AG09319 (cell line): ENCODE measurements around the gene ACKR2.
"Not testable (repeated sequence)": the region's sequence is repeated elsewhere in the genome, so short reads cannot be mapped to it uniquely, and the experiment has no call there.

Source experiments
- DNase-seq: peaks from one replicate; pipeline ENCODE4 v3.0.0-alpha.2; 2010; ENCODE audit warnings: low read depth; ENCODE audit errors: extremely low read depth
- TF ChIP-seq, protein P1 (sequence below): IDR thresholded peaks from 2 replicates; pipeline ENCODE4 v1.5.1; 2011; ENCODE audit warnings: low read depth, mild to moderate bottlenecking, inconsistent platforms, low read length, moderate library complexity

Gene ACKR2

DNA sequence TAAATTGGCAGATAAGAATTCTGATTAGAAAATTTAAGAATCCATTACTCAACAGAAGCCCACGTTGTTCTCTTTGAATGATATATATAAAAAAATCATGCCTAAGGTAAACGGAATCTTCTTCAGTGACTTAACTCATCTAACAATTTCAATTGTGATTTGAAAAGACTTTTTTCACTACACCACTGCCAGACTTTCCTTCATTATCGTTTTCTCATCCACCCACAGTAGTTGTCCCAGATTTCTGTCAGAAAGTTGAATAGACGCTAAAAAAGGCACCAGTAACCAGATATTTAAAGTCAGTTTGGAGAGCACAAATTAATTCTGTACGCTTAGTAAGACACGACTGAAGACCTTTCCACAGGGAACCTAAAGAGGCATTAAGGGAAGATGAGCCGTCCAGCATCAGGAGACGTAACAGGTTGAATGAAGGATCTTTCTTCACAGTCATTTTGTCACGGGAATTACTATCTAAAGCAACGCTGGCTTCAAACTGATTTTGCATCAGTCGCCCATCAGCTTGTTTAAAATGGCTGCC lies 6.3 kb upstream of the ACKR2 start:
- no peak for DNase-seq
- TF ChIP-seq, protein P1, sequence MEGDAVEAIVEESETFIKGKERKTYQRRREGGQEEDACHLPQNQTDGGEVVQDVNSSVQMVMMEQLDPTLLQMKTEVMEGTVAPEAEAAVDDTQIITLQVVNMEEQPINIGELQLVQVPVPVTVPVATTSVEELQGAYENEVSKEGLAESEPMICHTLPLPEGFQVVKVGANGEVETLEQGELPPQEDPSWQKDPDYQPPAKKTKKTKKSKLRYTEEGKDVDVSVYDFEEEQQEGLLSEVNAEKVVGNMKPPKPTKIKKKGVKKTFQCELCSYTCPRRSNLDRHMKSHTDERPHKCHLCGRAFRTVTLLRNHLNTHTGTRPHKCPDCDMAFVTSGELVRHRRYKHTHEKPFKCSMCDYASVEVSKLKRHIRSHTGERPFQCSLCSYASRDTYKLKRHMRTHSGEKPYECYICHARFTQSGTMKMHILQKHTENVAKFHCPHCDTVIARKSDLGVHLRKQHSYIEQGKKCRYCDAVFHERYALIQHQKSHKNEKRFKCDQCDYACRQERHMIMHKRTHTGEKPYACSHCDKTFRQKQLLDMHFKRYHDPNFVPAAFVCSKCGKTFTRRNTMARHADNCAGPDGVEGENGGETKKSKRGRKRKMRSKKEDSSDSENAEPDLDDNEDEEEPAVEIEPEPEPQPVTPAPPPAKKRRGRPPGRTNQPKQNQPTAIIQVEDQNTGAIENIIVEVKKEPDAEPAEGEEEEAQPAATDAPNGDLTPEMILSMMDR, result no peak

DNA sequence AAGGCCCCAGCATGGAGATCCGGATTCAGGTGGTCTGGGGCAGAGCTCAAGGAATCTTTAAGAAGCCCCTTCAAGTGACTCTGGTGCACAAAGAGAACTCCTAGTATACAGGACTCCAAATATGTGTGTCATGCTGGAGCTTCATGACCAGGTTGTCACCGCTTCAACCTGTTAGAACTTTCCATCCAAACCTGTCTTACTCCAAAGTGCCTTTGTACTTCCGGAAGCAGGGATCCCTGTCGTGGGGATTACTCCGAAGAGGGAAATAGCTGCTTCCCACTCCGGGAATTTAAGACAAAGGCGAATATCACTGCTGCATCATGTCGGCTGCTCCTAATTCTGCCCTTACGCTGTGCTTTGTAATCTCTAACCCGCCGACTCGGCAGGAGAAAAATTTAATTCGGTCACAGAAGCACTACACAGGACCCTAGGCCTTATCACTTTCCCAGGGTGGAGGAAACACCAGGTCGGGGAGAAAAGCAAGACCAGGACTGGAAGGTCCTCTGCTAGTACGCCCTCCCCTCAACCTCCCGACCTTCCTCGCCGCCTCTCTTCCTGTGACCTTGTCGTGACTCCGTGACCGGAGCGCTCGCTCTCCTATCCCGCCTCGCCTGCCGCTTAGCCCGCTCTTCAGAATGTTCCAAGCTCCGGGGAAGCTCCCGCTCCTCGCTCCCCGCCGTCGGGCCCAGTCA lies 5.7 kb upstream of the ACKR2 start:
- no peak for DNase-seq
- TF ChIP-seq, protein P1, result no peak

DNA sequence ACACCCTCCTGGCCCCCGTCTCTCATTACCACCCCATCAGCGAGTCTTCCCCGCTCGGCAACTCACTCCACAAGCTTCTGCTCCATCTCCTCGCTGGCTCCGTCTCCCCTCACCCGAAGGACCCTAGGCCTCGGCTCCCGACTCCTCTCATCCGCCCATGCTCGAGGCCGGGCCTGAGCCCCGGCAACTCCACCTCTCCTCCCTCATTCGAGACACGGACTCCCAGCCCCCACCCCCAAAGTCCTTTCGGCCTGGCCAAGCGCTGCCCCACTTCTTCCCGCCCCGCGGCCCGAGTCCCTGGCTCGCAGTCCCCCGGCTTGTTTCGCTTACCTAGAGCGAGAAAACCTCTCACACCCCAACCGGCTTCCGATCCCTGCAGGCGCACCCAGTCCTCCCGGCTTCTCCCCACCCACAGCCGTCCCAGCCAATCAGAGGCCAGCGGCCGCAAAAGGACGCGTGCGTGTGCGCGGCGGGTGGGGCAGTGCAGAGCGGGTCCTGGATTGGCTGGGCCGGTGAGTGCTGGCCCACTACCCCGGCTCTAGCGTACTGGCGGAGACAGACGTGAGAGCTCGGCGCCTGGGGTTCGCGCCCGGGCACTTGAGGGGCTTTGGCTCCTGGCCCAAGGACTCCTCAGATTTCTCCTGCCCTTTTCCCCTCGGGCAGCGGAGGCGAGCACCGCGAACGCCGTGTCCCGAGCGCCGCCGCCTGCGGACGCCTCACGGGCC lies 5.0 kb upstream of the ACKR2 start, which contains the start of gene HIGD1A:
Gene HIGD1A (minus strand): TSS at position 385 of the 725 bp plus-strand sequence. CDS start 10,237 bp downstream, outside the sequence.
- TF ChIP-seq, protein P1, result no peak
- DNase-seq, result peak; percentile 82

DNA sequence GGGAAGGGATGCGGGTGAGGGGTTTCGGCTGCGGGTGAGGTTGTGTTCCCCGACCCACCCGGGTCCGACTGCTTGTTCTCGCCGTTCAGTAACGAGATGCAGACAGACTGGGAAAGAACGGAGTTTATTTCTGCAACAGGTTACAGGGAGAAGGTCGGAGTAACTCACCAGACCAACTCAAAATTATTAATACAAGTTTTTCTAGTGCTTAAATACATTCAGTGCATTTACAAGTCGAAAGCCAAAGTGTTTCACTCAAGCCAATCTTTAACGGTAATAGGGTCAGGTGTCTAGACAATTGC lies 4.5 kb upstream of the ACKR2 start:
- TF ChIP-seq, protein P1, result no peak
- no peak for DNase-seq

DNA sequence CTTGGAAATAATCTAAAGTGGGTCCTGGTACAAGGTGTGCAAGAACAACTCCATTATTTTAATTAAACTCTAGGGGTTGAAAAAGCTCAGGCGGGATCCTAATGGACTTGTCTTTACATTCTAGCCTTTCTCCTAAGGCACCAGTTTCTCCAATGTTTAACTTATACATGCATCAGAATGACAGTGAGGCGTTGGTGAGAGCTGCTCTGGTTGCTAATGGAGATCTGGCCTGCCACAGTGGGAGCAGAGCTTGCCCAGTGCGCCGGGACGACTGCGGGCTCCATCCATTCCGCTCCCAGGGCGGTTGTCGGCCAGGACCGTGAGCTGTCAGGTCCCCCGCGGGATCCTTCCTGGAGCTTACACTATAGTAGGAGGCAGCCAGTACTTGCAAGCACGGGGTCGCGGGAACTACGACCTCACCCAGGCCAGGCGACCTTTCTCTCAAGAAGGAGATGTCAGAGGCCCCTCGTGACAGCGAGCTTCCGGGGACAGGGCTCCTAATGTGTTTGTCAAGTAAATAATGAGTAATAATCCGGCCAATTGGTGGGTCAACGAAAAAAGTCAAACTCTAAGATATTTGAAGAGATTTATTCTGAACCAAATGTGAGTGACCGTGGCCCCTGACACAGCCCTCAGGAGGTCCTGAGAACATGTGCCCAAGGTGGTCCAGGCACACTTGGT lies 4.0 kb upstream of the ACKR2 start:
- DNase-seq, result no peak
- TF ChIP-seq, protein P1, result no peak

DNA sequence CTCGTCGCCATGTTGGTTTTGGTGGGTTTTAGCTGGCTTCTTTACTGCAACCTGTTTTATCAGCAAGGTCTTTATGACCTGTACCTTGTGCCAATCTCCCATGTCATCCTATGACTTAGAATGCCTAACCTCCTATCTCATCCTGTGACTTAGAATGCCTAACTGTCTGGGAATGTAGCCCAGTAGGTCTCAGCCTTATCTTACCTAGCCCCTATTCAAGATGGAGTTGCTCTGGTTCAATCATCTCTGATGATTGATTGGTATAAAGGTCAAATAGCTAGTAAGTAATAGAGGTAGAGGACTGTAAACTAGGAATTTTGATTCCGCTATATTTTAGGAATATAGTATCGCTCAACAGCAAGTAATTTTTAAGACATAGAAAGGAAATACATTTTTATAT lies 1.3 kb upstream of the ACKR2 start:
- no peak for DNase-seq
- TF ChIP-seq, protein P1, result no peak

DNA sequence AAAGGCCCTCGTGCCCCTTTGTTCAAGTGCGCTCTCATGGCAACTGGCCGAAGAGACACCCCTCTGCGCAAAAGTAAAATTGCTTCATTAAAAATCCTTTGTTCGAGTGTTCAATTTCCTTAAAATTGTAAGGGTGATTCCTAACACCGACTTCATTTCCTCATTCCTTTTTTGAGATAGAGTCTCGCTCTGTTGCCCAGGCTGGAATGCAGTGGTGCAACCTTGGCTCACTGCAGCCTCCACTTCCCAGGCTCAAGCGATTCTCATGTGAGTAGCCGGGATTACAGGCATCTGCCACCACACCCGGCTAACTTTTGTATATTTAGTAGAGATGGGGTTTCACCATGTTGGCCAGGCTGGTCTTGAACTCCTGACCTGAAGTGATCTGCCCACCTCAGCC lies 1.5 kb downstream of the ACKR2 start:
- DNase-seq, result not testable (repeated sequence)

DNA sequence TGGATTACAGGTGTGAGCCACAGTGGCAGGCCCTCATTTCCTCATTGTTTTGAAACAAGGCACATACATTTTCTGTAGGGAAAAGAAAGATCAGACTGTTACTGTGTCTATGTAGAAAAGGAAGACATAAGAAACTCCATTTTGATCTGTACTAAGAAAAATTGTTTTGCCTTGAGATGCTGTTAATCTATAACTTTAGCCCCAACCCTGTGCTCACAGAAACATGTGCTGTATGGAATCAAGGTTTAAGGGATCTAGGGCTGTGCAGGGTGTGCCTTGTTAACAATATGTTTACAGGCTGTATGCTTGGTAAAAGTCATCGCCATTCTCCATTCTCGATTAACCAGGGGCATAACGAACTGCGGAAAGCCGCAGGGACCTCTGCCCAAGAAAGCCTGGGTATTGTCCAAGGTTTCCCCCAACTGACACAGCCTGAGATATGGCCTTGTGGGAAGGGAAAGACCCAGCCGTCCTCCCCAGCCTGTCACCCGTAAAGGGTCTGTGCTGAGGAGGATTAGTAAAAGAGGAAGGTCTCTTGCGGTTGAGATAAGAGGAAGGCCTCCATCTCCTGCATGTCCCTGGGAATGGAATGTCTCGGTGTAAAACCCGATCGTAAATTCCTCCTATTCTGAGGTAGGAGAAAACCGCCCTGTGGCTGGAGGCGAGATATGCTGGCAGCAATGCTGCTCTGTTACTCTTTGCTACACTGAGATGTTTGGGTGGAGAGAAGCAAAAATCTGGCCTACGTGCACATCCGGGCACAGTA lies 2.1 kb downstream of the ACKR2 start:
- not testable (repeated sequence) for DNase-seq
